ENCODE results near the gene MAPRE2.
A peak's percentile ranks its signal among the peaks of the same experiment; 100 is the strongest.
"Not testable (repeated sequence)": the region's sequence is repeated elsewhere in the genome, so short reads cannot be mapped to it uniquely, and the experiment has no call there.

The MAPRE2 gene

DNA sequence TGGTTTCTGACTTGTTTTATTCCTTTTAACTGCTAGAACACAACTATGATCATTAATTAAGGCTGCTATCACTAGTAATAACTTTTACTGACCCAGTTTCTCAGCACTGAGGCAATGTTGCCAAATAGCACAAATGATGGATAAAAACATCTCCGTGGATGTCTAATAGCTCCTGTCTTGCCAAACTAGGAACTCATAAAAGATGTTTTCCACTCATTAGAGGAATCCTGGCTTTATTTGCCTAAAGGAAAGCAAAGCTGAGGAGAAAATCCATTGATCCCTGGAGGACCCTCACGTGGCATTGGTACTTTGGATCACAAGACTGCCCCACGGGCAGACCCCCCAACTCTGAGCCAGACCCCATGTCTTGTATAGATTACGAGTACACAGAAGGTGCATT, 103.5 kb downstream of the MAPRE2 start:
- Histone ChIP-seq H3K79me2 (ENCODE audit: low read length) (no peaks in the 10 kb centered on the region), H3K4me2 (ENCODE audit: low read length) (no peak overlapping the region), H3K4me3 (ENCODE audit: low read length) (no peak overlapping the region), H3K27ac (ENCODE audit: low read length) (no peak overlapping the region), H3K36me3 (replicated peaks; ENCODE audit: low read depth, low read length) (peaks cover 31% of the 10 kb centered on the region), H3K27me3 (ENCODE audit: low read depth, low read length) (no peaks in the 10 kb centered on the region), H4K20me1 (ENCODE audit: insufficient read depth, low read length) (no peaks in the 10 kb centered on the region), H2AFZ (ENCODE audit: low read depth, low read length) (no peak overlapping the region), H3K9me3 (ENCODE audit: insufficient read depth, low read length) (no peaks in the 10 kb centered on the region), H3K9ac (ENCODE audit: low read length) (no peak overlapping the region), H3K4me1 (ENCODE audit: low read length) (peaks cover 27% of the 10 kb centered on the region)
- TF ChIP-seq, protein P1, sequence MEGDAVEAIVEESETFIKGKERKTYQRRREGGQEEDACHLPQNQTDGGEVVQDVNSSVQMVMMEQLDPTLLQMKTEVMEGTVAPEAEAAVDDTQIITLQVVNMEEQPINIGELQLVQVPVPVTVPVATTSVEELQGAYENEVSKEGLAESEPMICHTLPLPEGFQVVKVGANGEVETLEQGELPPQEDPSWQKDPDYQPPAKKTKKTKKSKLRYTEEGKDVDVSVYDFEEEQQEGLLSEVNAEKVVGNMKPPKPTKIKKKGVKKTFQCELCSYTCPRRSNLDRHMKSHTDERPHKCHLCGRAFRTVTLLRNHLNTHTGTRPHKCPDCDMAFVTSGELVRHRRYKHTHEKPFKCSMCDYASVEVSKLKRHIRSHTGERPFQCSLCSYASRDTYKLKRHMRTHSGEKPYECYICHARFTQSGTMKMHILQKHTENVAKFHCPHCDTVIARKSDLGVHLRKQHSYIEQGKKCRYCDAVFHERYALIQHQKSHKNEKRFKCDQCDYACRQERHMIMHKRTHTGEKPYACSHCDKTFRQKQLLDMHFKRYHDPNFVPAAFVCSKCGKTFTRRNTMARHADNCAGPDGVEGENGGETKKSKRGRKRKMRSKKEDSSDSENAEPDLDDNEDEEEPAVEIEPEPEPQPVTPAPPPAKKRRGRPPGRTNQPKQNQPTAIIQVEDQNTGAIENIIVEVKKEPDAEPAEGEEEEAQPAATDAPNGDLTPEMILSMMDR (IDR thresholded peaks at IDR 0.05; ENCODE audit: low read depth, low read length) = no peak
- no peak for TF ChIP-seq EZH2phosphoT487 (IDR thresholded peaks at IDR 0.05; ENCODE audit: low read depth)

DNA sequence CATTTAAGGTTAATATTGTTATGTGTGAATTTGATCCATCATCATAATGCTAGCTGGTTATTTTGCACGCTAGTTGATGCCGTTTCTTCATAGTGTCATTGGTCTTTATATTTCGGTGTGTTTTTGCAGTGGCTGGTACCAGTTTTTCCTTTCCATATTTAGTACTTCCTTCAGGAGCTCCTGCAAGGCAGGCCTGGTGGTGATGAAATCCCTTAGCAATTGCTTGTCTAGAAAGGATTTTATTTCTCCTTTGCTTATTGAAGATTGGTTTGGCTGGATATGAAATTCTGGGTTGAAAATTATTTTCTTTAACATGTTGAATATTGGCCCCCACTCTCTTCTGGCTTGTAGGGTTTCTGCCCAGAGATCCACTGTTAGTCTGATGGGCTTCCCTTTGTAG, 109.0 kb downstream of the MAPRE2 start:
- not testable (repeated sequence) for H3K9me3 ChIP-seq (ENCODE audit: insufficient read depth, low read length); H3K79me2 ChIP-seq (ENCODE audit: low read length); H3K9ac ChIP-seq (ENCODE audit: low read length); H4K20me1 ChIP-seq (ENCODE audit: insufficient read depth, low read length); H3K27ac ChIP-seq (ENCODE audit: low read length); H2AFZ ChIP-seq (ENCODE audit: low read depth, low read length); H3K27me3 ChIP-seq (ENCODE audit: low read depth, low read length); H3K4me3 ChIP-seq (ENCODE audit: low read length); H3K4me2 ChIP-seq (ENCODE audit: low read length)
- H3K4me1 ChIP-seq (ENCODE audit: low read length) = peaks cover 21% of the 10 kb centered on the region
- peaks cover 18% of the 10 kb centered on the region for H3K36me3 ChIP-seq (replicated peaks; ENCODE audit: low read depth, low read length)

DNA sequence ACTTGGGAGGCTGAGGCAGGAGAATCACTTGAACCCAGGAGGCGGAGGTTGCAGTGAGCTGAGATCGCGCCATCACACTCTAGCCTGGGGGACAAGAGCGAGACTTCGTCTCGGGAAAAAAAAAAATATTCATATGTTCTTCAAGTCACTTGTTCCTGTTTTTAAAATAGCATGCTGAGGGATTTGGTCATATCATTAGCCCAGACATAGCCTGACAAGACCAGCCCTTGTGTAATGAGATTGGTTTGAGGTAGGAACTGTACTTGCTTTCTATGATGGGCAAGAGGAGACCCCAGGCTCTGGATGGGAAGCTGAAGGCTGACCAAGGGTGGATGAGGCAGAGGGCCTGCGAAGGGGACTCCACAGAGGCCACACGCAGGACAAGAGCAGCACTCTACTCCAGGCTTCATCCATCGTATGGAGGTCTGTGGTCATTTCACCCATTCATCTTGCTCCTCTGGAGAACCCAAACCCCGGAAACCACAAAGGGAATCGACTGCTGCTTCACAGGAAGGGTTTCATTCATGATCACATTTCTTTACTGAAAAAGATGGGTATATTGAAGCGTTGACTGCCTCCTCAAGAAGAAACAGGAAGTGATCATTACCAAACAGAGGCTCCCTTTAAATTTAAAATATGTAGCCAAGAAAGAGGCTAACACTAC, 112.5 kb downstream of the MAPRE2 start:
- peak overlapping the region; percentile 86 for H3K27ac ChIP-seq (ENCODE audit: low read length)
- peak overlapping the region; percentile 36 for H3K4me2 ChIP-seq (ENCODE audit: low read length)
- H2AFZ ChIP-seq (ENCODE audit: low read depth, low read length) = 0 out of 2 replicates have a peak overlapping the region, but pooled peaks have one; percentile 9

DNA sequence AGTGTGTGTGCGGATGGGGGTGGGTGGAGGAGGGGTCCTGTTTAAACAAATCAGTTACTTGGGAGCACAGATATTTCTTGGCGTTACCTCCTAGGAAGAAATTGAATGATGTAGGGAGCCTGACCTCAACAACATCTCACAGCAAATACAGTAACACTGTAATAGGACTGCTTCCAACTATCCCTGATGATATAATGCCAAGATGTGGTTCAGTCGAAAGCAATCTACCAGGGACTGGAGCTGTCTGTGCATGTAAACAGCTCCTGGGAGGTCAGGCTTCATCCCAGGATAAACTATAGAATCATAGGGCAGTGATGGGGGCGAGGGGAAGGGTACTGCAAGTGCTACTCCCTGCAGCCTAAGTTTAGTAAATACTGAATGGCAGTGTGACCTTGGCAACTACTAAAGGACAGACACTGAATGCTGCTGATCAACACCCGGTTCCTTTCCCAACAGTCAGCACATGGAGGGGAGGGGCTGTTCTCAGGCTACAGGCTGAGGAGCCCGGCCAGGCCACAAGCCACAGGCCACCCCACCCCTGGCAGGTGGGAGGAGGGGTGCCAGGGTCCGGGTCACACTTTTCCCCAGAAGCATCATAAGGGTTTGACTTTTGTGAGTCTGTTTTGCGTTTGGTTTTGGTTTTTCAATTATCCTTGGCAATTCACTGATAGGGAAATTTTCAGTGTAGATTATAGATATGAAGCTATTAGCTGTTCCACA, 114.3 kb downstream of the MAPRE2 start:
- Histone ChIP-seq H3K9me3 (ENCODE audit: insufficient read depth, low read length) (no peaks in the 10 kb centered on the region), H2AFZ (ENCODE audit: low read depth, low read length) (no peak overlapping the region), H3K9ac (ENCODE audit: low read length) (no peak overlapping the region; the same call in 1 of the 2 replicates)

More for the DNA sequence above, 112.5 kb downstream of the MAPRE2 start:
- no peak for TF ChIP-seq EZH2phosphoT487 (IDR thresholded peaks at IDR 0.05; ENCODE audit: low read depth)
- TF ChIP-seq, protein P1 (IDR thresholded peaks at IDR 0.05; ENCODE audit: low read depth, low read length) = no peak
- Histone ChIP-seq H3K36me3 (replicated peaks; ENCODE audit: low read depth, low read length) (peaks cover 21% of the 10 kb centered on the region), H3K9ac (ENCODE audit: low read length) (peak overlapping the region; percentile 54; the same call in 1 of the 2 replicates), H3K9me3 (ENCODE audit: insufficient read depth, low read length) (no peaks in the 10 kb centered on the region), H4K20me1 (ENCODE audit: insufficient read depth, low read length) (no peaks in the 10 kb centered on the region), H3K79me2 (ENCODE audit: low read length) (no peaks in the 10 kb centered on the region), H3K27me3 (ENCODE audit: low read depth, low read length) (no peaks in the 10 kb centered on the region), H3K4me3 (ENCODE audit: low read length) (0 out of 2 replicates have a peak overlapping the region, but pooled peaks have one; percentile 4), H3K4me1 (ENCODE audit: low read length) (peaks cover 46% of the 10 kb centered on the region)

More for the DNA sequence above, 114.3 kb downstream of the MAPRE2 start:
- Histone ChIP-seq H3K79me2 (ENCODE audit: low read length) (no peaks in the 10 kb centered on the region), H3K4me2 (ENCODE audit: low read length) (no peak overlapping the region), H3K4me1 (ENCODE audit: low read length) (peaks cover 64% of the 10 kb centered on the region), H4K20me1 (ENCODE audit: insufficient read depth, low read length) (no peaks in the 10 kb centered on the region), H3K27me3 (ENCODE audit: low read depth, low read length) (no peaks in the 10 kb centered on the region), H3K4me3 (ENCODE audit: low read length) (no peak overlapping the region), H3K36me3 (replicated peaks; ENCODE audit: low read depth, low read length) (peaks cover 21% of the 10 kb centered on the region), H3K27ac (ENCODE audit: low read length) (peak overlapping the region; percentile 22)
- TF ChIP-seq, protein P1 (IDR thresholded peaks at IDR 0.05; ENCODE audit: low read depth, low read length) = no peak
- TF ChIP-seq EZH2phosphoT487 (IDR thresholded peaks at IDR 0.05; ENCODE audit: low read depth) = no peak
